NT2/D1 (cell line): ENCODE data around the gene RHO.

Experiments
- SUZ12 ChIP-seq: IDR thresholded peaks from 2 replicates; pipeline ENCODE4 v1.6.1; 2011; ENCODE audit not compliant: insufficient read length, insufficient read depth; ENCODE audit errors: extremely low read depth
- YY1 ChIP-seq: IDR thresholded peaks from 2 replicates; pipeline ENCODE4 v1.6.1; 2011; ENCODE audit not compliant: insufficient read length, insufficient read depth
- ZNF274 ChIP-seq: IDR thresholded peaks from 2 replicates; pipeline ENCODE4 v1.6.1; 2011; ENCODE audit warnings: mild to moderate bottlenecking, low read depth, low read length

GRCh38 chr3:129492691-129493090 lies 35.7 kb upstream of the RHO start:
- TF ChIP-seq SUZ12, result no peak
- TF ChIP-seq YY1, result no peak
- TF ChIP-seq ZNF274, result no peak
